ENCODE data around the gene C1QTNF6.
"Not testable (repeated sequence)": the region's sequence is repeated elsewhere in the genome, so short reads cannot be mapped to it uniquely, and the experiment has no call there.

Gene C1QTNF6

GRCh38 chr22:37187891-37188761 is at the start of gene C1QTNF6:
Gene C1QTNF6, minus strand, starts transcription at chr22:37188247. Its CDS starts 34 bp downstream, at chr22:37188213.
- peak; percentile 30 for DNase-seq

- DNase-seq = no peak
Observed at GRCh38 chr22:37235897-37236607, 48.0 kb upstream of the C1QTNF6 start.

GRCh38 chr22:37234736-37235711 is 47.0 kb upstream of the C1QTNF6 start:
- no peak for DNase-seq

- DNase-seq = no peak
Observed at GRCh38 chr22:37233751-37234631, 45.9 kb upstream of the C1QTNF6 start.

GRCh38 chr22:37233371-37233750 is 45.3 kb upstream of the C1QTNF6 start:
- DNase-seq = not testable (repeated sequence)

GRCh38 chr22:37232140-37232998 is 44.3 kb upstream of the C1QTNF6 start:
- no peak for DNase-seq

GRCh38 chr22:37231406-37232139 is 43.5 kb upstream of the C1QTNF6 start:
- DNase-seq = no peak

- no peak for DNase-seq
Observed at GRCh38 chr22:37230673-37231405, 42.8 kb upstream of the C1QTNF6 start.

GRCh38 chr22:37229805-37230672 is 42.0 kb upstream of the C1QTNF6 start:
- DNase-seq = peak; percentile 15

- DNase-seq = peak; percentile 85
Observed at GRCh38 chr22:37229012-37229804, 41.2 kb upstream of the C1QTNF6 start.

GRCh38 chr22:37228106-37229011 is 40.3 kb upstream of the C1QTNF6 start:
- no peak for DNase-seq

GRCh38 chr22:37226514-37226913 is 38.5 kb upstream of the C1QTNF6 start:
- no peak for DNase-seq

GRCh38 chr22:37226087-37226486 is 38.0 kb upstream of the C1QTNF6 start:
- DNase-seq = no peak

- no peak for DNase-seq
Observed at GRCh38 chr22:37225481-37225880, 37.4 kb upstream of the C1QTNF6 start.

- DNase-seq = no peak
Observed at GRCh38 chr22:37224757-37225420, 36.8 kb upstream of the C1QTNF6 start.
